ENCODE measurements around the gene GRN. TPM values are rescaled to one million over a fixed set of nuclear protein-coding genes. Genes with fewer than 3 reads are reported as not detected.

The GRN gene
- total RNA-seq, 1 donor, result 241 TPM

GRCh38 chr17:44400226-44400847 is 55.2 kb downstream of the GRN start:
- no peak overlapping the region for H3K4me3 ChIP-seq (ENCODE audit: low read depth, low read length)
- peak; percentile 54 for DNase-seq (ENCODE audit: low read depth)
- peak; percentile 55 for TF ChIP-seq CTCF (IDR thresholded peaks at IDR 0.05; ENCODE audit: insufficient read depth, low read length)

Small RNA genes lying within 50 kb of the gene (small RNA-seq; reads per million reads assigned to genes)
- gene RF00012 (not detected), gene RNU6-453P (not detected)

Other genes with a start within 250 kb of the GRN start
- gene HDAC5, start 221.7 kb upstream of the GRN start, total RNA-seq (ENCODE audit: low replicate concordance), result 29.4 and 53.1 TPM in 2 replicates
- gene HROB, start 203.4 kb upstream of the GRN start, total RNA-seq (ENCODE audit: low replicate concordance), result 0.25 and 6.1 TPM in 2 replicates
- 0.27 TPM in 1 of 2 replicates, not detected in the other for gene ASB16, start 174.6 kb upstream of the GRN start, total RNA-seq (ENCODE audit: low replicate concordance)
- 23.0 and 29.4 TPM in 2 replicates for gene TMUB2, start 158.3 kb upstream of the GRN start, total RNA-seq (ENCODE audit: low replicate concordance)
- 36.6 and 108 TPM in 2 replicates for gene ATXN7L3, start 145.4 kb upstream of the GRN start, total RNA-seq (ENCODE audit: low replicate concordance)
- 64.2 and 195 TPM in 2 replicates for gene UBTF, start 125.6 kb upstream of the GRN start, total RNA-seq (ENCODE audit: low replicate concordance)
- gene SLC4A1, start 77.2 kb upstream of the GRN start, total RNA-seq (ENCODE audit: low replicate concordance), result not detected in 2 replicates
- not detected in 2 replicates for gene RUNDC3A, start 36.7 kb upstream of the GRN start, total RNA-seq (ENCODE audit: low replicate concordance)
- gene SLC25A39, start 20.5 kb upstream of the GRN start, total RNA-seq (ENCODE audit: low replicate concordance), result 61.5 and 62.7 TPM in 2 replicates
- 3.1 and 18.5 TPM in 2 replicates for gene FAM171A2, start 18.6 kb downstream of the GRN start, total RNA-seq (ENCODE audit: low replicate concordance)
- 0.36 TPM in 1 of 2 replicates, not detected in the other for gene ITGA2B, start 44.3 kb downstream of the GRN start, total RNA-seq (ENCODE audit: low replicate concordance)
- 23.3 and 29.4 TPM in 2 replicates for gene GPATCH8, start 158.1 kb downstream of the GRN start, total RNA-seq (ENCODE audit: low replicate concordance)
- 1.8 and 16.4 TPM in 2 replicates for gene FZD2, start 212.2 kb downstream of the GRN start, total RNA-seq (ENCODE audit: low replicate concordance)

Measured in fibroblast of the aortic adventitia (primary cell).